HEK293T (cell line): ENCODE results near the gene MINDY1.

Experiments used
- BHLHE40 ChIP-seq: fragments of 450-650 bp; IDR thresholded peaks from 2 replicates; pipeline ENCODE4 v1.6.1; 2016; ENCODE audit warnings: mild to moderate bottlenecking, moderate library complexity, borderline replicate concordance
- LEF1 ChIP-seq: fragments of 450-650 bp; IDR thresholded peaks from 2 replicates; pipeline ENCODE4 v1.6.1; 2017; ENCODE audit warnings: mild to moderate bottlenecking, borderline replicate concordance
- SP1 ChIP-seq: fragments of 450-650 bp; IDR thresholded peaks from 2 replicates; pipeline ENCODE4 v1.6.1; 2017
- SUZ12 ChIP-seq: fragments of 450-650 bp; IDR thresholded peaks from 2 replicates; pipeline ENCODE4 v1.6.1; 2016; ENCODE audit warnings: mild to moderate bottlenecking
- ZNF384 ChIP-seq: fragments of 450-650 bp; IDR thresholded peaks from 2 replicates; pipeline ENCODE4 v1.6.1; 2016
- TF ChIP-seq, protein P1 (sequence below): fragments of 450-650 bp; IDR thresholded peaks from 2 replicates; pipeline ENCODE4 v1.6.1; 2016

DNA sequence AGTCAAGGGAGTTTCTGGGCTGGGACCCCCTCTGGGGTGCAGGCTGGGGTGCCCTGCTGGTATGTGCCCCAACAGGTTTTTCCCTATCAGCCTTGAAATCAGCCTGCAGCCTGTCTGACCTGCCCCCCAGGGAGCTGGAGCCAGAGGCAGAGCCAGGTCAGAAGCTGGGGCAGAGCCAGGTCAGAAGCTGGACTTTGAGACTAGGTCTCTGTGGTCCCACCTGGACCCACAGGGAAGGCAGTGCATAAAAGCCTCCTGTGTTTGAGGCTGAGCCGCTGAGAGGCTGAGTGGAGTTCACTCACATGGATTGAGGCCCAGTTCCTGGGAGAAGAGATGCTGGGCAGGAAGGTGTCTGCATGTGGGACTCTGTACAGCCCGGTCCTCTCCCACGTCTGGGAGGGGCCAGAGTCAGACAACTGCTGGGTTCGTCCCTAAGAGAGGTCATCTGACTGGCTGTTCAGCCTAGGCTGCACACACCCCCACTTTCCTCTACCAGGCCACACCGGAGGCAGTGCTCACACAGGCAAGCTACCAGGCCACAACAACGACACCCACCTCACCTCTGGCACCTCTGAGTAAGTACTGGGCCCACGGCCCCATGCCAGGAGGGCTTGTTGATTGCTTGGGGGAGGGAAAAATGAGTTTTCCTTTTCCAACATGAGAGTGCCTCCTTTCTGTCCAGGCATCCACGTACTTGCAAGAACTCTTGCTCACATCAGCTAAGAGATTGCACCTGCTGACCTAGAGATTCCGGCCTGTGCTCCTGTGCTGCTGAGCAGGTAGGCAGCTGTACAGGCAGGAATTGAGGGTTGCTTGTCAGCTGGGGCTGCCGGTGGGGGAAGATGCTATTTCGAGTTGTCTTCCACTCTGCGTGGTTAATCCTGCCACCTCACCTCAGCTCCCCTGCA is 24.6 kb downstream of the MINDY1 start, which contains the start of gene ANXA9:
- TF ChIP-seq SP1 (no peak), SUZ12 (no peak), ZNF384 (no peak), LEF1 (no peak), BHLHE40 (no peak)
- TF ChIP-seq, protein P1, sequence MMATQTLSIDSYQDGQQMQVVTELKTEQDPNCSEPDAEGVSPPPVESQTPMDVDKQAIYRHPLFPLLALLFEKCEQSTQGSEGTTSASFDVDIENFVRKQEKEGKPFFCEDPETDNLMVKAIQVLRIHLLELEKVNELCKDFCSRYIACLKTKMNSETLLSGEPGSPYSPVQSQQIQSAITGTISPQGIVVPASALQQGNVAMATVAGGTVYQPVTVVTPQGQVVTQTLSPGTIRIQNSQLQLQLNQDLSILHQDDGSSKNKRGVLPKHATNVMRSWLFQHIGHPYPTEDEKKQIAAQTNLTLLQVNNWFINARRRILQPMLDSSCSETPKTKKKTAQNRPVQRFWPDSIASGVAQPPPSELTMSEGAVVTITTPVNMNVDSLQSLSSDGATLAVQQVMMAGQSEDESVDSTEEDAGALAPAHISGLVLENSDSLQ: no peak
